B cell (primary cell): Measurements from ENCODE around the gene SETDB2. TPM values are rescaled to one million over a fixed set of nuclear protein-coding genes. Genes with fewer than 3 reads are reported as not detected.

Source experiments
- ATAC-seq: fragments of 200-7000 bp; cut with Tn5 transposase; one replicate; pipeline ENCODE4 v1.10.0; 2021; ENCODE audit warnings: low read depth, mild to moderate bottlenecking, moderate number of reproducible peaks, moderate library complexity
- CTCF ChIA-PET: fragments of 350-600 bp; sonication (Branson Sonifier 250); formaldehyde crosslinking; loops from one replicate; lab custom pipeline; 2021; ENCODE audit warnings: antibody characterized with exemption, inconsistent platforms; lab: Charles Lee
- POLR2A ChIA-PET: fragments of 350-600 bp; sonication (Branson Sonifier 250); formaldehyde crosslinking; loops from one replicate; lab custom pipeline; 2021; ENCODE audit warnings: antibody characterized with exemption; lab: Charles Lee
- DNase-seq: peaks from one replicate; pipeline ENCODE4 v3.0.0; 2013
- H2AFZ ChIP-seq: 2 replicates; pipeline ENCODE4 v1.6.1; 2012; ENCODE audit warnings: mild to moderate bottlenecking, low read depth, low read length; ENCODE audit not compliant: insufficient read depth, poor library complexity, severe bottlenecking
- H3K27ac ChIP-seq, 2 donors: 1 replicate in 1 of 2; 2 replicates in 1 of 2; pipeline ENCODE4 v1.5.1; 2012 to 2013; ENCODE audit warnings: low read length in 2 of 2, mild to moderate bottlenecking in 2 of 2, moderate library complexity in 1 of 2
- H3K27me3 ChIP-seq, 4 experiments: fragments of 200-600 bp in 1 of 4; sonication (generic) in 1 of 4; replicated peaks in 1 of 4; 1 replicate in 2 of 4; 2 replicates in 2 of 4; pipeline versions ENCODE4 v1.6.1 to v1.7.0; 2013 to 2016; ENCODE audit warnings: low read length in 3 of 4, mild to moderate bottlenecking in 2 of 4, mixed read lengths in 1 of 4, moderate library complexity in 1 of 4; ENCODE audit not compliant: insufficient read depth in 4 of 4, control insufficient read depth in 3 of 4; ENCODE audit errors: control extremely low read depth in 1 of 4
- H3K36me3 ChIP-seq, 2 experiments: replicated peaks in 1 of 2; 1 replicate in 1 of 2; 2 replicates in 1 of 2; pipeline versions ENCODE4 v1.6.1 to v1.7.1; 2013; ENCODE audit warnings: low read length in 1 of 2; ENCODE audit not compliant: insufficient read depth in 2 of 2, control insufficient read depth in 1 of 2; ENCODE audit errors: control extremely low read depth in 1 of 2, extremely low read depth in 1 of 2
- H3K4me1 ChIP-seq, 2 donors: fragments of 200-600 bp in 1 of 2; sonication (generic) in 1 of 2; 1 replicate in 1 of 2; 2 replicates in 1 of 2; pipeline versions ENCODE4 v1.5.1 to v1.6.1; 2013 to 2017; ENCODE audit warnings: low read length in 2 of 2; ENCODE audit not compliant: control insufficient read depth in 2 of 2, insufficient read depth in 2 of 2
- H3K4me2 ChIP-seq: replicated peaks from 2 replicates; pipeline ENCODE3; 2012; ENCODE audit warnings: mild to moderate bottlenecking, low read depth, low read length; ENCODE audit not compliant: poor library complexity, severe bottlenecking
- H3K4me3 ChIP-seq, 5 experiments: fragments of 200-600 bp in 1 of 5; sonication (generic) in 1 of 5; 1 replicate in 3 of 5; 2 replicates in 2 of 5; pipeline versions ENCODE4 v1.5.1 to v1.7.0; 2011 to 2016; ENCODE audit warnings: low read length in 4 of 5, mild to moderate bottlenecking in 4 of 5, low read depth in 2 of 5, control low read depth in 1 of 5, moderate library complexity in 1 of 5; ENCODE audit not compliant: insufficient read depth in 1 of 5; ENCODE audit errors: control extremely low read depth in 1 of 5, extremely low read depth in 1 of 5
- H3K79me2 ChIP-seq: fragments of 200-600 bp; sonication (generic); one replicate; pipeline ENCODE4 v1.6.0; 2016; ENCODE audit warnings: low read length; ENCODE audit not compliant: control insufficient read depth, insufficient read depth
- H3K9ac ChIP-seq: fragments of 200-600 bp; sonication (generic); 2 replicates; pipeline ENCODE4 v1.6.1; 2017; ENCODE audit warnings: mild to moderate bottlenecking, low read length, moderate library complexity
- H3K9me3 ChIP-seq, 3 donors: one replicate each; pipeline versions ENCODE4 v1.6.1 to v1.7.1; 2013; ENCODE audit warnings: low read length in 2 of 3; ENCODE audit not compliant: control insufficient read depth in 2 of 3, insufficient read depth in 1 of 3; ENCODE audit errors: control extremely low read depth in 1 of 3
- H4K20me1 ChIP-seq: 2 replicates; pipeline ENCODE4 v1.6.0; 2012; ENCODE audit warnings: mild to moderate bottlenecking, low read length; ENCODE audit not compliant: insufficient read depth, control insufficient read depth, poor library complexity, severe bottlenecking
- H3K27ac Mint-ChIP-seq: one replicate; pipeline ENCODE4 v1.8.0; 2021; ENCODE audit warnings: mixed read lengths
- H3K27me3 Mint-ChIP-seq: one replicate; pipeline ENCODE4 v1.8.0; 2021; ENCODE audit warnings: mixed read lengths
- H3K4me1 Mint-ChIP-seq: one replicate; pipeline ENCODE4 v1.8.0; 2021; ENCODE audit warnings: mixed read lengths
- H3K4me3 Mint-ChIP-seq: one replicate; pipeline ENCODE4 v1.8.0; 2021; ENCODE audit warnings: mixed read lengths
- H3K9me3 Mint-ChIP-seq: one replicate; pipeline ENCODE4 v1.8.0; 2022; ENCODE audit warnings: mixed read lengths; ENCODE audit not compliant: insufficient read depth
- CTCF ChIP-seq: fragments of 200-600 bp; IDR thresholded peaks from one replicate; pipeline ENCODE4 v1.8.0; 2022; ENCODE audit warnings: antibody characterized with exemption, mild to moderate bottlenecking
- EZH2 ChIP-seq: IDR thresholded peaks from 2 replicates; pipeline ENCODE4 v1.6.1; 2012; ENCODE audit warnings: borderline replicate concordance, low read depth, mild to moderate bottlenecking, moderate library complexity, low read length; ENCODE audit not compliant: insufficient read depth, poor library complexity, severe bottlenecking
- WGBS: methylation state at CpG from one replicate; pipeline ENCODE4 v1.1.5; 2013; ENCODE audit warnings: missing lambda C conversion rate; ENCODE audit not compliant: insufficient coverage; 5-methylcytosine and 5-hydroxymethylcytosine counted together
- intact Hi-C: fragments of 100-400 bp; cut with micrococcal nuclease; formaldehyde crosslinking; loops from one replicate; pipeline ENCODE4 v1.10.0; 2022
- polyA minus RNA-seq: library from RNA; depleted of rRNA, polyadenylated mRNA; stranded (reverse); fragments of >200 nt; gene quantifications from 2 replicates; pipeline ENCODE4 v1.2.3, GENCODE V29; 2012
- polyA plus RNA-seq: library from polyadenylated mRNA; depleted of rRNA; stranded (reverse); fragments of >200 nt; gene quantifications from 2 replicates; pipeline ENCODE4 v1.2.3, GENCODE V29; 2012
- total RNA-seq, 2 donors: library from RNA; stranded (reverse); fragments of 120-200 nt in 1 of 2; gene quantifications; 1 replicate in 1 of 2; 2 replicates in 1 of 2; pipeline versions ENCODE4 v1.2.3 to v1.2.4, GENCODE V29; 2013 to 2022

The SETDB2 gene
- 38.2 and 40.1 TPM in 2 replicates for total RNA-seq
- total RNA-seq (2013) = 37.2 TPM
- 12.0 and 16.6 TPM in 2 replicates for polyA plus RNA-seq
- polyA minus RNA-seq = 19.1 and 33.9 TPM in 2 replicates

GRCh38 chr13:49443704-49444523 lies at the start of gene SETDB2, which contains the start of gene CAB39L:
TSS of gene SETDB2 (plus strand) at chr13:49444274. CDS start at chr13:49451894, 7,620 bp downstream.
TSS of gene CAB39L (minus strand) at chr13:49444064. CDS start at chr13:49382910, 61,154 bp downstream.
- Mint-ChIP-seq H3K27me3 (no peaks in the 10 kb centered on the region), H3K4me1 (peaks cover 71% of the 10 kb centered on the region), H3K27ac (peak within 1 kb of the TSS; percentile 99), H3K9me3 (no peaks in the 10 kb centered on the region), H3K4me3 (peak within 1 kb of the TSS; percentile 96)
- Histone ChIP-seq H2AFZ (peak within 1 kb of the TSS; percentile 91), H3K9me3 (no peaks in the 10 kb centered on the region), H4K20me1 (no peaks in the 10 kb centered on the region), H3K36me3 (no peaks in the 10 kb centered on the region), H3K27me3 (no peaks in the 10 kb centered on the region), H3K9ac (peak within 1 kb of the TSS; percentile 96), H3K4me3 (peak within 1 kb of the TSS; percentile 63 to 98 (median 81)), H3K79me2 (peaks cover 32% of the 10 kb centered on the region), H3K4me1 (peaks cover 33 to 51% of the 10 kb centered on the region in 2 donors), H3K4me2 (peak within 1 kb of the TSS; percentile 94), H3K27ac (peak within 1 kb of the TSS; percentile 97)
- TF ChIP-seq CTCF (peak; percentile 34), EZH2 (no peak)
- POLR2A ChIA-PET = interaction anchor here (0.5 to 4.4 kb wide), 11 partner anchors 10 to 349 kb away, joined by 3 to 42 read pairs (median 4); partner anchors contain the start of genes KPNA3, PHF11 and RCBTB1
- ATAC-seq = peak; percentile 89
- intact Hi-C loops = loop anchor here (1.0 to 5.0 kb wide), 11 partner anchors 51 to 1407 kb away; partner anchors contain the start of genes CDADC1, EBPL, FNDC3A and NUDT15
- DNase-seq = peak; percentile 100
- 1% methylated on average over 51 of the region's 53 CpGs for WGBS
- CTCF ChIA-PET = interaction anchor here (1.1 to 2.6 kb wide), 5 partner anchors 25 to 349 kb away, joined by 4 to 14 read pairs (median 5); partner anchors contain the start of gene KPNA3
